Measurements from ENCODE around the gene FNDC10. TPM values are rescaled to one million over a fixed set of nuclear protein-coding genes. Genes with fewer than 3 reads are reported as not detected.

Gene FNDC10
- total and polyA plus RNA-seq, 2 experiments from 2014 or later: 2.1 to 8.8 TPM

DNA sequence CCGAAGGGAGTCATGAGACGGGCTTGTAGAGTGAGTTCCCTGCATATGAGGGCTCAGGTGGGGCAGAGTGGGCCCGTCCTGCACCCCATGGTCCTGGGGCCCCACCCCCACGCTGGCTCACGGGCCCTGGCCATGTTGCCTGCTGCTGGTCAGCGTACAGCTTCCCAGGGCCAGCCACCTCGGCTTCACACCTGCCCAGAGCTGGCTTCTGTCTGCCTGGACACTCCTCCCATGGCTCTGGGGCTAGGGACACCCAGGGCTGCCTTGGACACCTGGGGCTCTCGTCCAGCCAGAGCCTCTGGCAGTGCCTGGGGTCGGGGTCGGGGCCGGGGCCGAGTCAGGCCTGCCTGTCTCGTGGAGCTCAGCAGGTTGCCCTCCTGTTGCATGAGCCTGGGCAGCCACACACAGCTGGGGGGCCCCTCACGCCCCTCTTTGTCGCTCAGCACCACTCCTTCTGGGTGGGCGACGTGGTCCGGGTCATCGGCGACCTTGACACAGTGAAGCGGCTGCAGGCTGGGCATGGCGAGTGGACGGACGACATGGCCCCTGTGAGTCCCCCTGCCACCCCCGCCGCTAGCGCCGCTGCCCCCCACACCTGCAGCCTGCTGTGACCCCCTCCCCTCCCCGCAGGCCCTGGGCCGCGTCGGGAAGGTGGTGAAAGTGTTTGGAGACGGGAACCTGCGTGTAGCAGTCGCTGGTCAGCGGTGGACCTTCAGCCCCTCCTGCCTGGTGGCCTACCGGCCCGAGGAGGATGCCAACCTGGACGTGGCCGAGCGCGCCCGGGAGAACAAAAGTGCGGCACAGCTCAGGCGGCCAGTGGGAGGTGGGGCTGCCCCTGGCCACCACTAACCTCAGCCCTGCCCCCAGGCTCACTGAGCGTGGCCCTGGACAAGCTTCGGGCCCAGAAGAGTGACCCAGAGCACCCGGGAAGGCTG is 26.5 kb upstream of the FNDC10 start:
- TF ChIP-seq EZH2 (IDR thresholded peaks at IDR 0.05; ENCODE audit: borderline replicate concordance) (no peak), EZH2phosphoT487 (IDR thresholded peaks at IDR 0.05; ENCODE audit: low read depth, severe bottlenecking, unreplicated experiment) (no peak)
- TF ChIP-seq, protein P1, sequence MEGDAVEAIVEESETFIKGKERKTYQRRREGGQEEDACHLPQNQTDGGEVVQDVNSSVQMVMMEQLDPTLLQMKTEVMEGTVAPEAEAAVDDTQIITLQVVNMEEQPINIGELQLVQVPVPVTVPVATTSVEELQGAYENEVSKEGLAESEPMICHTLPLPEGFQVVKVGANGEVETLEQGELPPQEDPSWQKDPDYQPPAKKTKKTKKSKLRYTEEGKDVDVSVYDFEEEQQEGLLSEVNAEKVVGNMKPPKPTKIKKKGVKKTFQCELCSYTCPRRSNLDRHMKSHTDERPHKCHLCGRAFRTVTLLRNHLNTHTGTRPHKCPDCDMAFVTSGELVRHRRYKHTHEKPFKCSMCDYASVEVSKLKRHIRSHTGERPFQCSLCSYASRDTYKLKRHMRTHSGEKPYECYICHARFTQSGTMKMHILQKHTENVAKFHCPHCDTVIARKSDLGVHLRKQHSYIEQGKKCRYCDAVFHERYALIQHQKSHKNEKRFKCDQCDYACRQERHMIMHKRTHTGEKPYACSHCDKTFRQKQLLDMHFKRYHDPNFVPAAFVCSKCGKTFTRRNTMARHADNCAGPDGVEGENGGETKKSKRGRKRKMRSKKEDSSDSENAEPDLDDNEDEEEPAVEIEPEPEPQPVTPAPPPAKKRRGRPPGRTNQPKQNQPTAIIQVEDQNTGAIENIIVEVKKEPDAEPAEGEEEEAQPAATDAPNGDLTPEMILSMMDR (IDR thresholded peaks at IDR 0.05; ENCODE audit: poor library complexity): no peak
- Histone ChIP-seq H3K27ac (no peak overlapping the region), H3K4me3 (no peak overlapping the region), H2AFZ (no peak overlapping the region), H3K27me3 (peaks cover 8% of the 10 kb centered on the region), H3K4me2 (no peak overlapping the region), H3K79me2 (no peaks in the 10 kb centered on the region), H3K9me2 (replicated peaks; ENCODE audit: insufficient read depth) (no peaks in the 10 kb centered on the region), H3K36me3 (replicated peaks; ENCODE audit: insufficient read depth, low read depth) (no peaks in the 10 kb centered on the region), H4K20me1 (ENCODE audit: insufficient read depth, poor library complexity, severe bottlenecking) (no peaks in the 10 kb centered on the region), H3K4me1 (ENCODE audit: insufficient read depth) (peaks cover 11% of the 10 kb centered on the region), H3K9me3 (ENCODE audit: low read depth) (no peaks in the 10 kb centered on the region)
- DNase-seq (ENCODE audit: low spot score): no peak
- 93% methylated on average over 33 of the region's 48 CpGs for WGBS (ENCODE audit: low lambda C conversion rate, missing lambda C conversion rate)

- TF ChIP-seq, protein P1 (IDR thresholded peaks at IDR 0.05; ENCODE audit: poor library complexity): no peak
- TF ChIP-seq EZH2 (IDR thresholded peaks at IDR 0.05; ENCODE audit: borderline replicate concordance) (no peak), EZH2phosphoT487 (IDR thresholded peaks at IDR 0.05; ENCODE audit: low read depth, severe bottlenecking, unreplicated experiment) (no peak)
- no peaks in the 10 kb centered on the region for H4K20me1 ChIP-seq (ENCODE audit: insufficient read depth, poor library complexity, severe bottlenecking)
- WGBS (ENCODE audit: low lambda C conversion rate, missing lambda C conversion rate): 98% methylated on average over 5 of the region's 8 CpGs
Observed at GRCh38 chr1:1625824-1626206, 25.9 kb upstream of the FNDC10 start.

DNA sequence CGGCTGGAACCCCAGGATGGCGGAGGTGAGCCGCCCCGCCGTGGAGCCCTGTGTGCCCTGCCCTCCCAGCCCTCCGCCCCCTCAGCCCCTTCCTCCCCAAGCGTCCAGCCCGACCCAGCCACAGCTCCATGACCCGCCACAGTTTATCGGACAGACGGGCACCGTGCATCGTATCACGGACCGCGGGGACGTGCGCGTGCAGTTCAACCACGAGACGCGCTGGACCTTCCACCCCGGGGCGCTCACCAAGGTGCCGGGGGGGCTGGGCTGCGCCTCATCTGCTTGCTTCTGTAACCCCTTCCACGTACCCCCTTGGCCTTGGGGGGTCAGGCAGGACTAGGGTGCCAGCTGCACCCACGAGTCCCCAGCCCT is 25.5 kb upstream of the FNDC10 start:
- 98% methylated on average over 27 of the region's 28 CpGs for WGBS (ENCODE audit: low lambda C conversion rate, missing lambda C conversion rate)
- no peak for DNase-seq (ENCODE audit: low spot score)
- no peak overlapping the region for H2AFZ ChIP-seq
- peaks cover 4% of the 10 kb centered on the region for H3K4me1 ChIP-seq (ENCODE audit: insufficient read depth)
- TF ChIP-seq EZH2phosphoT487 (IDR thresholded peaks at IDR 0.05; ENCODE audit: low read depth, severe bottlenecking, unreplicated experiment) (no peak), EZH2 (IDR thresholded peaks at IDR 0.05; ENCODE audit: borderline replicate concordance) (no peak)
- TF ChIP-seq, protein P1 (IDR thresholded peaks at IDR 0.05; ENCODE audit: poor library complexity): no peak
- no peak overlapping the region for H3K4me2 ChIP-seq
- H3K36me3 ChIP-seq (replicated peaks; ENCODE audit: insufficient read depth, low read depth): no peaks in the 10 kb centered on the region
- no peak overlapping the region for H3K27ac ChIP-seq
- H3K4me3 ChIP-seq: no peak overlapping the region
- no peaks in the 10 kb centered on the region for H4K20me1 ChIP-seq (ENCODE audit: insufficient read depth, poor library complexity, severe bottlenecking)
- H3K79me2 ChIP-seq: no peaks in the 10 kb centered on the region
- H3K27me3 ChIP-seq: peaks cover under 1% of the 10 kb centered on the region
- H3K9me3 ChIP-seq (ENCODE audit: low read depth): no peaks in the 10 kb centered on the region
- no peaks in the 10 kb centered on the region for H3K9me2 ChIP-seq (replicated peaks; ENCODE audit: insufficient read depth)

More at GRCh38 chr1:1625824-1626206, 25.9 kb upstream of the FNDC10 start:
- Histone ChIP-seq H2AFZ (no peak overlapping the region), H3K27ac (no peak overlapping the region), H3K4me2 (no peak overlapping the region), H3K36me3 (replicated peaks; ENCODE audit: insufficient read depth, low read depth) (no peaks in the 10 kb centered on the region), H3K4me1 (ENCODE audit: insufficient read depth) (peaks cover 9% of the 10 kb centered on the region), H3K9me3 (ENCODE audit: low read depth) (no peaks in the 10 kb centered on the region), H3K4me3 (no peak overlapping the region), H3K79me2 (no peaks in the 10 kb centered on the region), H3K27me3 (peaks cover 5% of the 10 kb centered on the region), H3K9me2 (replicated peaks; ENCODE audit: insufficient read depth) (no peaks in the 10 kb centered on the region)
- DNase-seq (ENCODE audit: low spot score): no peak

Data from hepatocyte (in vitro differentiated cells).